SK-N-MC (cell line): ENCODE results near the gene SGPP2.

Experiments used
- EZH2 ChIP-seq: fragments of 200-600 bp; sonication (generic); IDR thresholded peaks from one replicate; pipeline ENCODE4 v1.6.1; 2017; ENCODE audit warnings: antibody characterized with exemption
- POLR2AphosphoS5 ChIP-seq: IDR thresholded peaks from 2 replicates; pipeline ENCODE4 v1.6.1; 2012; ENCODE audit warnings: mild to moderate bottlenecking, low read depth, low read length, borderline replicate concordance

DNA sequence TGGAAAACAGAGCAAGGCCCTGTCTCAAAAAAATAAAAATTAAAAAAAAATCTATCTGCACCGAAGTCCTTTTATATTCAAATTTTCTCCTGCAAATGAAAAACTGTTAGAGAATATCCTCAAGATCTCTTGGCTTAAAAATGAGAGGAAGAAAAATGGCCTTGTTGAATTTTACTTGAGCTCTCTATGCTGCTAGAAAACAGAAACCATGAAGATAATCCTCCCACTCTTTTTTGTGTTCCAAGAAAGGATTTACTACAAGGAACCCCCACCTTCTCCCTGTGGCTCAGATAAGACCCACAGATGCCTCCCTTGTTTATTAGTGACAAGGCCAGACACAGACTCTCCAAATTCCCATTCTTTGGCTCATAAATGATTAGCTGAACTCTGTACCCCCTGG is 71.0 kb downstream of the SGPP2 start:
- TF ChIP-seq EZH2 (no peak), POLR2AphosphoS5 (no peak)
